Fibroblast of skin of left biceps (primary cell): ENCODE data around the gene LPCAT1.
"Not testable (repeated sequence)": the region's sequence is repeated elsewhere in the genome, so short reads cannot be mapped to it uniquely, and the experiment has no call there.

Experiments used
- DNase-seq, 2 experiments: peaks; one replicate each; pipeline ENCODE4 v3.0.0-alpha.2; 2013; ENCODE audit warnings: low read depth in 2 of 2

The LPCAT1 gene, protein sequence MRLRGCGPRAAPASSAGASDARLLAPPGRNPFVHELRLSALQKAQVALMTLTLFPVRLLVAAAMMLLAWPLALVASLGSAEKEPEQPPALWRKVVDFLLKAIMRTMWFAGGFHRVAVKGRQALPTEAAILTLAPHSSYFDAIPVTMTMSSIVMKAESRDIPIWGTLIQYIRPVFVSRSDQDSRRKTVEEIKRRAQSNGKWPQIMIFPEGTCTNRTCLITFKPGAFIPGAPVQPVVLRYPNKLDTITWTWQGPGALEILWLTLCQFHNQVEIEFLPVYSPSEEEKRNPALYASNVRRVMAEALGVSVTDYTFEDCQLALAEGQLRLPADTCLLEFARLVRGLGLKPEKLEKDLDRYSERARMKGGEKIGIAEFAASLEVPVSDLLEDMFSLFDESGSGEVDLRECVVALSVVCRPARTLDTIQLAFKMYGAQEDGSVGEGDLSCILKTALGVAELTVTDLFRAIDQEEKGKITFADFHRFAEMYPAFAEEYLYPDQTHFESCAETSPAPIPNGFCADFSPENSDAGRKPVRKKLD

DNA sequence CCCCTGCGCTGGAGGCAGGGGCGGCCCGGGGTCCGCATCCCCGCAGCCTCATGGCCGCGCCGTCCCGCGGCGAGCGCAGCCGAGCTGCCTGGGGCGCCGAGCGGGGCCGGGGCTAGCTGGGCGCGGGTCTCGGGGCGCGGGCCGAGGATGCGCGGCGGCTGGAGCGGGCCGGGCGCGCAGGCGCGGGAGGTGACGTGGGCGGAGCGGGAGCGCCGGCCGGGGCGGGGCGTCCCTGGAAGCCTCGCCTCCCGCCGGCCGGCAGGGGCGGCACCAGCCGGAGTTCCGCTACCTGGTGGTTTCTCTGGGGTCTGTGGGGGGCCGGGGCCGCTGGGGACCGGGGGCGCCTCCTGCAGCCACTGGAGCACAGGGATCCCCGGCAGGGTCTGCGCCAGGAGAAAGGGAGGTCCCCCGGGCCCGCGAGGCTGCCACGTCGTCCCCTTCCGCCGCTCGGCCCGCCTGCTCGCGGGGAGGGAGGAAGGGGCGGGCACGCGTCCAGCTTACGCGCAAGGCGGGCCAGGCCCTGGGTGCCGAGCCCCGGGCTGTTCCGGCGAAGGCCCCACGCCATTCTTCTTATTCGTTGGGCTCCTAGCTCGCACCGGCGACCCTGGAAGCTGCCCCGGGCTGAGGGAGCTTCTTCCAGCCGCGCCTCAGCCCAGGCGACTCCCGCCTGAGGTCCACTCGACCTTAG lies at the start of gene LPCAT1:
TSS of gene LPCAT1 (minus strand) at position 168 of the 688 bp plus-strand sequence. CDS start at position 52, 116 bp downstream.
- DNase-seq, result peak; percentile 37 to 38

DNA sequence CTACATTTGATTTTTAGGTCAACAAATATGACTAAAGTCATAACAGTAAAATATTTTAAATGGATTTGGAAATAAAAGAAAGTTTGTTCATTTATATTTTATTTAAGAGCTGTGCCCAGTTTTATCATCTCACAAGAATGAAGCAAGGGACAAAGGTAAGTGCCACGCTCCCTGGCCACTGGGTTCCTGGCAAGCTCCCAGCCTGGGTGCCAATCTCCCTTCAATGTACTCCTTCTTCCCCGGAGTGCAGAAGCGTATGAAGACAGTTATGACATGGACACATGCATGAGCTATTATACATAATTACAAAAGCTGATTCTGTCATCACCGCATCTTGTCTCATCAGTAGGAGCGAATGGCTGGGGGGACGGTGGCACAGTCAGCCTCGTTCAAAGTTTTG lies 48.1 kb upstream of the LPCAT1 start:
- DNase-seq, result not testable (repeated sequence)

DNA sequence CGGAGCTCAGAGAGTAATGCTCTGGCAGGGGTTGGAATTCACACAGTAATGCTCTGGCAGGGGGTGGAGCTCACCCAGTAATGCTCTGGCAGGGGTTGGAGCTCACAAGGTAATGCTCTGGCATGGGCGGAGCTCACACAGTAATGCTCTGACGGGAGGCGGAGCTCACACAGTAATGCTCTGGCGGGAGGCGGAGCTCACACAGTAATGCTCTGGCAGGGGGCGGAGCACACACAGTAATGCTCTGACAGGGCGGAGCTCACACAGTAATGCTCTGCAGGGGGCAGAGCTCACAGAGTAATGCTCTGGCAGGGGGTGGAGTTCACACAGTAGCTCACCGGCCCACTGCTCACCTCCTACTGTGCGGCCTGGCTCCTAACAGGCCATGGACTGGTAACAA lies 47.2 kb upstream of the LPCAT1 start:
- DNase-seq, result no peak

DNA sequence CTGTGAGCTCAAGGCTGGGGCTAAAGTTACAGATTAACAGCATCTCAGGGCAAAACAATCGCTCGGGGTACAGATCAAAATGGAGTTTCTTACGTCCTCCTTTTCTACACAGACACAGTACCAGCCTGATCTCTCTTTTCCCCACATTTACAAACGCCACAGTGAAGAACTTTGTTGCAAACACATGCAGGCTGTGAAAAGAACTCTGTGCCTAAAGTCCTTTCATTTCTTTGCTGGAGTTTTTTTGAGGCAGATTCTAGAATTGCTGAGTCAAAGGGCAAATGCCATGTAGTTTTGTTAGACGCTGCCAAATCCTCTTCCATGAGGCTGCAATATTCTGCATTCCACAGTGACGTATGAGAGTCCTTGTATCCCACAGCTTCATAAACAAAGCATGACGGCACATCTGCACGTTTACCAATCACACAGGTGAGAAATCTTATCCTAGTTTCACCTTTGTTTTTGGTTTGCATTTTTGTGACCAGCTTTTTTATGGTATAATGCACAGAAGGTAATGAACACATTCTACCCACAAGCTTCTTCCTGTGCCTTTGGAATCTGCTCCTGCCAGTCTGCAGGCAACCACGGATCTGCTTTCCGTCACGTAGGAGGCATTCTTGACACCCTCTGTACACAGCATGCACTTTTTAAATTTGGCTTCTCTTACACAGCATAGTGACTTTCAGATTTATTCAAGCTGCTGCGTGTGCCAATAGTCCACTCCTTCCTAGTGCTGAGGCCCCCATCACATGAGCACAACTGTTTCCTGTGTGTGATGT lies 44.6 kb upstream of the LPCAT1 start:
- DNase-seq, result peak; percentile 55 to 61

DNA sequence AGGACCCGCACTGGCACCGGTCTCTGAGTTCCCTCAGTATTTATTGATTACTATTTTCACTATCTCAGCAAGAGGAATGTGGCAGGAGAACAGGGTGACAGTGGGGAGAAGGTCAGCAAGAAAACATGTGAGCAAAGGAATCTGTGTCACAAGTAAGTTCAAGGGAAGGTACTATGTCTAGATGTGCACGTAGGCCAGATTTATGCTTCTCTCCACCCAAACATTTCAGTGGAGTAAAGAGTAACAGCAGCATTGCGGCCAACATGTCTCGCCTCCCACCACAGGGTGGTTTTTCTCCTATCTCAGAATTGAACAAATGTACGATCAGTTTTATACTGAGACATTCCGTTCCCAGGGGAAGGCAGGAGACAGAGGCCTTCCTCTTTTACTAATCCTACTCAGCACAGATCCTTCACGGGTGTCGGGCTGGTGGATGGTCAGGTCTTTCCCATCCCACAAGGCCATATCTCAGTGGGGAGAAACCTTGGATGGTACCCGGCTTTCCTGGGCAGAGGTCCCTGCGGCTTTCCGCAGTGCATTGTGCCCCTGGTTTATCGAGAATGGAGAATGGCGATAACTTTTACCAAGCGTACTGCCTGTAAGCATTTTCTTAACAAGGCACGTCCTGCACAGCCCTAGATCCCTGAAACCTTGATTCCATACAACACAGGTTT lies 43.9 kb upstream of the LPCAT1 start:
- not testable (repeated sequence) for DNase-seq

DNA sequence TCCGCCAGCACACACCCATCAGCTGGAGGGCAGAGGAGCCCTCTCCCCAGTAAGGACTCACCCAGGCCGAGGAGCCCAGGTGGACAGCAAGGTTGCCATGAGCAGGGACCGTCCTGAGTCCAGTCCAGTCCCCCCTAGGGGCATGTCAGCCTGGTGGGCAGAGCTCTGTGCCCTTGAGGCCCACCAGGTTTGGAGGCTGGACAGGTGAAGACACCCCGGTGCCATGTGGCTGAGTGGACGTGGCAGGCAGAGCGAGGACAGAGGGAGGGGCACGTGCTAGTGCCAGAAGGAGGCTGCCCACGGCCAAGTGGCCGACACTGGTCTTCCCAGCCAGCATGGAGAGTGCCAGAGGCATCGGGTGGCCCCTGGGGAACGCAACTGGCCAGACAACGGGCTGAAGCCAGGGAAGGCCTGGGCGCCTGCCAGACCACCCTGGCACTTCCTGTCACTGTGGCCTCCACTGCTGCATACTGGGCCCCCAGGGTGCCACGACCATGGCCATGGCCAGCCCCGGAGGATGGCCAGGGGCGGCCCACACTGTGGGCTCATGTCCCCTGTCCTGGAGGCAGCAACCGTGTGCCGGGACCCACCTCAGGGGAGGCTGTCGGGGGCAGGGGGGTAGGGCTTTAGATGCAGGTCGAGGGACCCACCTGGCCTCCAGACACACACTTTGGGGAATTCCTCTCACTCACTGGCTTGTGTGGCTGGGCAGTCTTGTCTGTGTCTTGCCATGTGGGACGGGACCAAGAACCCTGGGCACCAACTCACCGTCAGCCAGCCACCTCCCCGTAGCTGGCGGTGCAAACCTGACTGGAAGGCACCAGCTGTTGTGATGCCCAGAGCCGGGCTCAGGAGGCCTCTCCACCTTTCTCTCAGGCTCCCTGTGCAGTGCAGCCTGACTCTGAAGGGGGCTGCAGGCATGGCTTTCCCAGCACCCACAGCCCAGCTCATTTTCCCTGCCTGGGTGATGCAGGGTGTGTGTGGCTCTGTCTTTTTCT lies 42.3 kb upstream of the LPCAT1 start:
- no peak for DNase-seq

DNA sequence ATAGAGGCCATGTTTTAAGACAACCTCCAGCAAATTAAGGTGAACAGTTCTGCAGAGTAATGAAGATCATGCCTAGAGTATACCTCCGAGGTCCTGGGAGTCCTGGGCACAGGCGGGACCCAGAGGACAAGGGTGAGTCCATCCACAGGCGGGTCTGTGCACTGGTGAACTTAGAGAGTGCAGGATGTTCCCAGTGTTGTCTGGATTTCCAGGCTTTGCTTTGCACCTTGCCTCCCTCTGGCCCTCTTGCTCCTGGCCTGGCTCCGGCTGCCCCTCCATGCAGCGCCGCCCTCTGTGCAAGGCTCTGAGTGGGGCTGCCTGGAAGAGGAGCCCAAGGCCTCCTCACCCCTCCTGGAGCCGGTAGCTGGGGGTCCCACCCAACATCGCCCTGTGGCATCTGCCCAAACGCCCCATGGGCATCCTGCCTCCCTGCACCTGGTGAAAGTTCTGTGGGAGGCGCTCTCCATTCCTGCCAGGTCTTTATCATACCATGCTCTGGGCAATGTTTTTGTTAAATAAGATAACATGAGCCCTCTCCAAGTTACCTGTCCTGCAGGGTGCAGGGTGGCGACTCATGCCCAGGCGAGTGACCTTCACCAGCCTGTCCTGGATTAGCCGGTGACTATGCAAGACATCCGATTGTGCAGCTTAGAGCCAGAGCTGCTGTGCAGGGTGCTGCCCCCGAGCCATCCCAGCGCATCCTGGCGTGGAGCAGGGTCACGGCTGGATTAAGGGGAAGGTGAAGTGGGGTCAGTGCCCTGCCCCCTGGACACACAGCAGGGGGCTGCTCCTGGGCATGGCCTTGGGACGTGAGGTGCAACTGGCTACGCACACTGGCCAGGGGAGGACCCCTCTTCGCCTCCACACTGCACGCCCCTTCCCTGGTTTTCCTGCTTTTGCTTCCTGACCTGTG lies 41.3 kb upstream of the LPCAT1 start:
- no peak for DNase-seq

DNA sequence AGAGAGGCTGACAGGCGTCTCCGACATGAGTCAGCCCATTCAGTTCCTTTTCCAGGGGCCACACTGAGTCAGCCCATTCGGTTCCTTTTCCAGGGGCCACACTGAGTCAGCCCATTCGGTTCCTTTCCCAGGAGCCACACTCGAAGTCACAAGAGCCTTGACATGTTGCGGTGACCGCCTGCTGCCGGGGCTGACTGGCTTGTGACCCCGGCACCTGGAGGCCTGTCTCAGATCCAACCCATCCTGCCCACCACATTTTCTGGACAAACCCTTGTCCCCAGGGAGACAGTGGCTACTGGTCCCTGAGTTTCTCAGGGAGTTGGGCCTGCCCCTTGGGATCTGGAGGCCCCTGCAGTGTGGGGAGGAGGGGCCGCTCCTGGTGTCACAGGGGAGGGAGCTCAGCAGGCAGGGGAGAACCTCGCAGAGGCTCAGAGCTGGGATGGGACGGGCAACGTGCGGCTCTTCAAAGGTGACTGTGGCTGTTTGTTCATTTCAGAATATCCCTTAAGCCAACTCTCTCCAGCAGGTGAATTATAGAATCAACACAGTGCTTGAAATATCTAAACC lies 40.5 kb upstream of the LPCAT1 start:
- no peak for DNase-seq

DNA sequence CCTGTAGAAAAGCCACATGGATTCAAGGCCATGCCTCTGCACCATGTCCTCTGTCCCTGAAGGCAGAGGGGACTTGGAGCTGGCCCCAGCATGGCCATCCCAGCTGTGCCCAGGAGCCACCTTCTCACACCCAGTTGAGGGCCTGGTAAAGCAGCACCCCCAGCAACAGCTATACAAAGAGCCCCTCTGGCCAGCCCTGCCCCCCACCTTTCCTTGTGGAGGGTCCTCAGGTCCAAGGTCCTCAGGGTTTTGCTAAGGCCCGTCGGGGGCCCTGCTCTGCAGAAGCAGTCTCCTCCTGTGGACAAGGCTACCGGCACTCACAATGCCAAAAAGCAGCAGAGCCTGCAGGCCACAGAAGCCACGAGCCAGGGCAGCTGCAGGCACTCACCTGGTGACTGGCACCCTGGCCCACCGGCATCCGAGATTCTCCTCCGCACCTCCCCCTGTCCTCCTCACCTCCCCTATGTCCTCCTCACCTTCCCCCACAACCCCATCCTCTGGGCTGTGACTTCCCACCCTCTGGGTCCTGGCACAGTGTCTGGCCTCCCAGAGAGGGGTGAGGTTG lies 39.9 kb upstream of the LPCAT1 start:
- no peak for DNase-seq

DNA sequence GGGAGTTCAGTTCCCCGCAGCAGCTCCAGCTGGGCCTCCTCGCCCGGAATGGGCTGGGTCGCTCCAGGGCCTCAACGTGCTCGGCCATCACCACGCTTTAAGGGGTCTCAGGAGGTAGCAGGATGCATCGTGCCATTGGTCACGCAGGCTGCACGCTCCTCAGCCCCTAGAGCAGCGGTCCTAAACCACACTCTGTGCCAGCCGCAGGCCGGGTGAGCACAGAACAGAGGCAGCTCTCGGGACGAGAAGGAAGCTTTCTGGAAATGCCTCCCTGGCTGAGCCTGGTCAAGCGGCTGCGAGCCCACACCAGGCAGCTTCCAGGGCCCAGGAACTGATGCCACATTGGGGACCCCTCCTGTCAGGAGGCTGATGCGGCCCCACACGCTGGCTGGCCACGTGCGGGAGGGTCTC lies 39.3 kb upstream of the LPCAT1 start:
- DNase-seq, result no peak

DNA sequence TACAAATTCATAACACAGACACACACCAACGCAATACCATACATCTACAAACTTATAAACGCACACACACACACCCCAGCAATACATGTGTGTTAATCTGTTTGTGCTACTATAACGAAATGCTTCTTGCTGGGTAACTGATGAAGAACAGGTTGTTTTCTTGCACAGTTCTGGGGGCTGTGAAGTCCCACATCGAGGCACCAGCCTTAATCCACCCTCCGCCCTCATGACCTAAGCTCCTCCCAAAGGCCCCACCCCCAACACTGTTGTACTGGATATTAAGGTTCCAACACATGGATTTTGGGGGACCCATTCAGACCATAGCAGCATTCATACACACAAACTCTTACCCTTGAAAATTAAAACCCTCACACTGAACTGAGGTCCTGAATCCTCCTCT lies 38.8 kb upstream of the LPCAT1 start:
- no peak for DNase-seq

DNA sequence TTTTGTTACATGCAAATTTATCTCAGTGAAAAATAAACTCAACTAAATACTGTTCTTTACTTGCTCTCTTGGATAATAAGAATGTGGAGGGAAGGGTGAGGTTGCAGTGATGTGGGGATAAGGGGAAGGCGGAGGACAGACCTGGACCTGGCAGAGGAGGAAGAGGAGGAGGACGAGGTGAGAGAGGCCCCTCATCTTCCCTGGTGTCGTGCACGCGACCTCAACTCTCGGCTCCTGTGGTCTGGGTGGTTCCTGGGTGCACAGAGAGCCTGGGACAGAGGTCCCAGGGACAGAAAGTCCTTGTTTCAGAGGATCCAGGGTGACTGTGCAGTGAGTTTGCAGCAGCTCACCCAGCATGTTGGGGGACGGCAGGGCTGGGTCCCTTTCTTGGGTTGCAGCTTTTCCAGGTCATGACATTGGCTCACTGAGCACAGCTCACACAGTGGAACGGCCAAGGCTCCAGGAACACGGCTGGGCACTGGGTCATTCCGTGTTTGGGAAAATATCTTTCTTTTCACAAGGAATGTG lies 37.7 kb upstream of the LPCAT1 start:
- DNase-seq, result no peak

DNA sequence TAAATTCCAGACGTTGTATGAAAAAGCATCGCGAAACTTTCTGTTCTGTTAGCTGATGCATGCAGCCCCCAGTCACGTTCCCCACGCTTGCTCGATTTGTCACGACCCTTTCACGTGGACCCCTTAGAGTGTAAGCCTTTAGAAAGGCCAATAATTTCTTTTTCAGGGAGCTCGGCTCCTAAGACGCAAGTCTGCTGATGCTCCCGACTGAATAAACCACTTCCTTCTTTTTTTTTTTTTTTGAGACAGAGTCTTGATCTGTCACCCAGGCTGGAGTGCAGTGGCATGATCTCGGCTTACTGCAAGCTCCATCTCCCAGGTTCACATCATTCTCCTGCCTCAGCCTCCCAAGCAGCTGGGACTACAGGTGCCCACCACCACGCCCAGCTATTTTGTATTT lies 36.7 kb upstream of the LPCAT1 start:
- DNase-seq, result not testable (repeated sequence)

DNA sequence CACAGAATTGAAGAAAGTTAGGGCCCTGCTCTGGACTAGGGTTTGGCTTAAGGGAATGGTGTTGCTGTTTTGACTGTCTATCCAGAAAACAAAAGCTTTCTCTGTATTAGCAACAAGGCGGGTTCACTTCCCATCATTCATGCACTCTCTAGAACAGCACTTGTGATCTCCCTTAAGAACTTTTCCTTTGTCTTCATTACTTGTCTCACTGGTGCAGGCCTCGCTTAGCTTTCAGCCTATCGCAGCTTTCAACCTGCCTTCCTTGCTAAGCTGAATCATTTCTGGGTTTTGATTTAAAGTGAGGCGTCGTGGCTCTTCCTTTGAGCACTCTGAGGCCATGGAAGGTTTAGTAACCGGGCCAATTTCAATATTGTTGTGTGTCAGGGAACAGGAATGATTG lies 35.2 kb upstream of the LPCAT1 start:
- DNase-seq, result no peak

DNA sequence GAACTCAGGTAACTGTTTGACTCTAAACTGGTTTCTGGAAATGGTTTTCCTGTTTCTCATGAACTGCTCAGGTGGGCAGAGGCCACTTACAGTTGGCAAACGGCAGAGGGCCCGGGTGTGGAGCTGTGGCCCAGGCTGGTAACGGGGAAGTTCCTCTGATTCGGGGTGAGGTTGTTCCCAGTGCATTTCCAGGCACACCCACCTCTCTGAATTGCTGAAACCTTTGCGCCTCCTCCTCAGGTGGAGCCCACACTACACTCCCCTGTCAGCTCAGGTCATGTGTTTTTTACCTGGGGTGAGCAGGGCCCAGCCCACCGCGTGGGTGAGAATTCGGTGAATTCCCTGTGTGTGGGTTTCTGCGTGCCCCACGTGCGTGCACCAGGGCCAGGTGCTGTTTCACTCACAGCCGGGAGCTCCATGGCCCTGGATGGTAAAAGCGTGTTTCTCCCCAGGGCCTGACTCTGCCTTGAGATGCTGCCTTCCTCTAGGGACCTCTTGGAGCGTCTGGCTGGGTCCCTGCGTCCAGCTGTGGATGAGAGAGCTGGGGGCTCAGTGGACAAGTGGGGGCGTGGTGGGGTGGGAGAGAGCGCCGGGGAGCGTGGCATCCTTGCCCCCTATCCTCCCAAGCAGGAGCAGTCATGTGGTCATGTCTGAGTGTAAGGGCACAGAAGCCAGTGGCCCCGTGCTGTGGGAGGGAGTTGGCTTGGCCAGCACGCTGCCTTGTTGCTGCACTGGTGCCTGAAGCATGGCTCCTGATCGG lies 33.5 kb upstream of the LPCAT1 start:
- no peak for DNase-seq

DNA sequence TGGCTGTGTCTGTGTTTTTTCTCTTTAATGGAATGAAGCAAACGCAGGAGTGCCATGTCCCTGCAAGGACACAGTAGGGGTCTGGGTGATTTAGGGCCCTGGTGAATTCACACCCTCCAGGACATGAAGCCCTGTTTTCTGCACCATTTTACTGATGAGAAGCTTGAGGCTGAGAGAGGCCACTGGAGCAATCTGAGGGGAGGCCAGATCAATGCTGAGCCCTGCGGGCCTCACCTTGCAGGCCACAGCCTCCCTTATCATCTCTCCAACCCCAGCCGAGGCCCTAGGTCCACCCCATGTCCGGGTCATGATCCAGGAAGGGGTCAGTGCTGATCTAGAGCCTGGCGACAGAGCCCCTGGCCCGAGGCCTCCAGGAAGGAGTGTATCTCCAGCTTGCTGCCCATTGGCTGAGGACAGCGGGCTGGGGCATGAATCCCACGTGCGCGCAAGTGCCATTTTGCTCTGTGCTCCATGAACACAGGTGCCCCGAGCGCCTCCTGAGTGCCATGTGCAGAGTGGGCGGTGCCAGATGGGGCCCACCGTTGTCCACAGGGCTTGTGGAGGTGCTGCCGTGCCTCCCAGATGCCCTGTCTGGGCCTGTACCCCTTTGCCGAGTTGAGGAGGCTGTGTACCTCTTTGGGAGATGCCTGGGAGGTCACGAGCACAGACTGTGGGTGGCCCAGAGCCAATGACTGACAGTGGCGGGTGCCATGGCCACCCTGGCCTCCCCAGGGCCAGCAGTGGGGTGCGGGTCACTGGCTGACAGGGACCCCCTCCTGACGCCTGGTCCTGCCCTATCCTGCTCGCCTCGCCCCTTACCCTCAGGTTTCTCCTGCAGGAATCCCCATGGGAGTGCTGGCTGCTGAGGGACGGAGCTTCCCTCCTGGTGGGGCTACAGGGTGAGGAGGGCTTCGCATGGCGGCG lies 32.3 kb upstream of the LPCAT1 start:
- no peak for DNase-seq
